Measurements from ENCODE around the gene NPIPA5.
"Not testable (repeated sequence)": the region's sequence is repeated elsewhere in the genome, so short reads cannot be mapped to it uniquely, and the experiment has no call there.

The NPIPA5 gene

DNA sequence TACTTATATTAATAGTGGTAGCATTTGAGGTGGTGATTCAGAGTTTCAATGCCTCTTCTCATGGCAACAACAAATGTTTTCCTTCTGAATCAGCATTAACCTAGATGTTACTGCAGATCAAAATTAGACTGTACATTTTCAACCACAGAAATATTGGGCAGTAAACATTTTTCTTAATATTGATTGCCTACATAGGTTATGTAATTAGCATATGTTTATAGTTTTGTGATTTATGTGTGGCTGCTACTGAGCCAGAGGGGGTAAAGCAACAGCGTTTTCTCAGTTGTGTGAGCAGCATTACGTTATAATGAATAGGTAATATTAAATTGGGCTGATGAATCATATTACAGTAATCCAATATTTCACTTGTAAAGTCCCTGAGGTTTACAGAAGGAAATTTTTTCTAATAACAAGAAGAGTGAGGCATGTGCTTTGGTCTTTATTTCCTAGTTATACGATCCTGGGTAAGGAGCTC, 37.5 kb upstream of the NPIPA5 start:
- Histone ChIP-seq H3K4me3 (no peak overlapping the region), H3K27ac (no peak overlapping the region)
- TF ChIP-seq, protein P1, sequence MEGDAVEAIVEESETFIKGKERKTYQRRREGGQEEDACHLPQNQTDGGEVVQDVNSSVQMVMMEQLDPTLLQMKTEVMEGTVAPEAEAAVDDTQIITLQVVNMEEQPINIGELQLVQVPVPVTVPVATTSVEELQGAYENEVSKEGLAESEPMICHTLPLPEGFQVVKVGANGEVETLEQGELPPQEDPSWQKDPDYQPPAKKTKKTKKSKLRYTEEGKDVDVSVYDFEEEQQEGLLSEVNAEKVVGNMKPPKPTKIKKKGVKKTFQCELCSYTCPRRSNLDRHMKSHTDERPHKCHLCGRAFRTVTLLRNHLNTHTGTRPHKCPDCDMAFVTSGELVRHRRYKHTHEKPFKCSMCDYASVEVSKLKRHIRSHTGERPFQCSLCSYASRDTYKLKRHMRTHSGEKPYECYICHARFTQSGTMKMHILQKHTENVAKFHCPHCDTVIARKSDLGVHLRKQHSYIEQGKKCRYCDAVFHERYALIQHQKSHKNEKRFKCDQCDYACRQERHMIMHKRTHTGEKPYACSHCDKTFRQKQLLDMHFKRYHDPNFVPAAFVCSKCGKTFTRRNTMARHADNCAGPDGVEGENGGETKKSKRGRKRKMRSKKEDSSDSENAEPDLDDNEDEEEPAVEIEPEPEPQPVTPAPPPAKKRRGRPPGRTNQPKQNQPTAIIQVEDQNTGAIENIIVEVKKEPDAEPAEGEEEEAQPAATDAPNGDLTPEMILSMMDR (IDR thresholded peaks at IDR 0.05) = no peak
- no peak for DNase-seq (ENCODE audit: low spot score)

DNA sequence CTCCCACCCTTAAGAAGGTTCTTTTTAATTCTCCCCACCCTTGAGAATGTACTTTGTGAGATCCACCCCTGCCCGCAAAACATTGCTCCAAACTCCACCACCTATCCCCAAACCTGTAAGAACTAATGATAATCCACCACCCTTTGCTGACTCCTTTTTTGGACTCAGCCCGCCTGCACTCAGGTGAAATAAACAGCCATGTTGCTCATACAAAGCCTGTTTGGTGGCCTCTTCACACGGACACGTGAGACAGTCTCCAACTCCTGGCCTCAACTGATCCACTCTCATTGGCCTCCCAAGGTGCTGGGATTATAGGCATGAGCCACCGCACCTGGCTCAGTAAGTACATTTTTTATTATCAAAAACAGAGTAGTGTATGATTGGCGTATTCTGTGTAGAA, 31.4 kb upstream of the NPIPA5 start:
- not testable (repeated sequence) for H3K4me3 ChIP-seq; DNase-seq (ENCODE audit: low spot score); H3K27ac ChIP-seq

DNA sequence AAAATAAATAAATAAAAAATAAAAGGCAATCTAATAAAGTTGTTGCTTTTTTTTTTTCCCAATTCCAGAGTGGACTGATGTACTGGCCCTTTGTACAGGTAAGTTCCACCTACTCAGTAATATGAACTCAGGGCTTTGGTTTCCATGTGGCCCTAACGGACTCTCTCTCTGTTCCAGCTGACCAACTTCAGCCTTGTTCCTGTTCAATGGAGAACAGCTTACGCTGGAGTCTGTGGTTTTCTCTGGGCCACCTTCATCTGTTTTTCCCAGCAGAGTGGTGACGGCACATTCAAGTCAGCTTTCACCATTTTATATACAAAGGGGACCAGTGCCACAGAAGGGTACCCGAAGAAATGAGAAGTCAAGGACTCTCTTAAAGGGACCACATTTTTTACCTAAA, 29.7 kb upstream of the NPIPA5 start:
- H3K4me3 ChIP-seq; DNase-seq (ENCODE audit: low spot score); H3K27ac ChIP-seq: not testable (repeated sequence)

DNA sequence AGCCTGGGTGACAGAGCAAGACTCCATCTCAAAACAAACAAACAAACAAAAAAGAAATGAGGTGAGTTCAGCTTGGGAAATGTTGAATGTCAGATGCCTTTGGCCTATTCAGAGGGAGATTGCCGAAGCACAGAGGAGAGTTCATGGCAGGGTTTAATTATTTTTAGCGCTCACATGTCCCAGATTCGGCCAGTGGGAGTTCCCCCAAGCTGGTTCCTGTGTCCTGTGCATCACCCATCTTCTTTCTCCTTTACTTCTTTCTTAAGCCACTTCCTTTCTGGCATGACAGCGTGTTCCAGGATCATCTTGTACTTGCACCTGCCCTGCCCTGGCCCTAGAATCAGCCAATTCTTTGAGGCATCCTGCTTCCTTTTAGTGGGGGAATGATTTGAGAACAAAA, 26.7 kb upstream of the NPIPA5 start:
- peak overlapping the region in 1 of 2 donors; percentile 13 for H3K27ac ChIP-seq
- H3K4me3 ChIP-seq = no peak overlapping the region
- TF ChIP-seq, protein P1 (IDR thresholded peaks at IDR 0.05) = no peak
- DNase-seq (ENCODE audit: low spot score) = no peak

DNA sequence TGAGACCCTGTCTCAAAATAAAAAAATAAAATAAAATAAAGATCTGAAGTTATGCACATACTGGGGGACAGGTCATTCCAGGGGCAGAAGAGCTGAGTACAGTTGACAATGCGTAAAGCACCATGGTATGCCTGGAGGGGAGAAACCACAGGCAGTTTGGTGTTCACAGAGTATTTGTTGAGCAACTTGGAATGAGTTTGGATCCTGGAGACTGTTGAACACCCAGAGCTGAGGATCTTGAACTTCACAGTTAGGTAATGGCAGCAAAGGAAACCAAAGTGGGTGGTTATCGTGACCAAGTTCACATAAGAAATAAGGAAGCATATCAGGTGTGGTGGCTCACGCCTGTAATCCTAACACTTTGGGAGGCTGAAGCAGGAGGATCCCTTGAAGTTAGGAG, 26.0 kb upstream of the NPIPA5 start:
- peak overlapping the region in 1 of 2 donors; percentile 13 for H3K27ac ChIP-seq
- not testable (repeated sequence) for H3K4me3 ChIP-seq; DNase-seq (ENCODE audit: low spot score)

DNA sequence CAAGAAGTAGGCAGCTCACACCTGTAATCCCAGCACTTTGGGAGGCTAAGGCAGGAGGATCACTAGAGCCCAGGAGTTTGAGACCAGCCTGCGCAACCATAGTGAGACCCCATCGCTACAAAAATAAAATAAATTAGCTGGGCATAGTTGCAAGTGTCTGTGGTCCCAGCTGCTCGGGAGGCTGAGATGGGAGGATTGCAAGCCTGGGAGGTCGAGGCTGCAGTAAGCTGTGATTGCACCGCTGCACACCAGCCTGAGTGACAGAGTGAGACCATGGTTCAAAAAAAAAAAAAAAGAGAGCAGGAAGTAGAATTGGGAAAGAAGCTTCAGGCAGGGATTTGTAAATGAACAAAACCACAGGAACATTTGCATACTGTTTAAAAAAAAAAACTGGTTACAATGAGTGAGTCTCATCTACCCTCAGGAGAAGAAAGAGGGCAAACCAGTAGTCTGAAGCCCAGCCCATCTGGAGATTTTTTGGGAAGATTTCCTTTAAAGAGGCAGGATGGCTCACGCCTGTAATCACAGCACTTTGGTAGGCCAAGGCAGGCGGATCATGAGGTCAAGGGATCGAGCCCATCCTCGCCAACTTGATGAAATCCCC, 25.4 kb upstream of the NPIPA5 start:
- DNase-seq (ENCODE audit: low spot score) = no peak
- Histone ChIP-seq H3K27ac (no peak overlapping the region), H3K4me3 (no peak overlapping the region)
- TF ChIP-seq, protein P1 (IDR thresholded peaks at IDR 0.05) = no peak

DNA sequence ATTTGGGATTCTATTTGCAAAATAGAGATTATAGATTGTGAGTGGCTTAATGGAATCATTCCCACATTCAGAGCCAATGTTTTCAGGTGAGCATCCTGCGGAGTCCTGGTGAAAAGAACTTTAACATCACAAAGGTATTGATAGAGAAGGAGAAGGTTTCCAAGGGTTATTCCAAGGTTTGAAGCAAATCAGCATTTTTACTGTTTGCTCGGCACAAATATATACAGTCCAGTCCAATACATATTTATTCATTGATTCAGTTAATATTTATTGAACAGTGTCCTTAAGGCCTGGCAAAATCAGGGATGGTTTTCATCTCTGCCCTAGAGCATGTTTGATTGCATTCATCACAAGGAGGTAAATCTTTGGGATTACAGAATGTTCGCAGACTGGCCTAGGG, 23.9 kb upstream of the NPIPA5 start:
- no peak for DNase-seq (ENCODE audit: low spot score)
- TF ChIP-seq, protein P1 (IDR thresholded peaks at IDR 0.05) = no peak
- H3K27ac ChIP-seq = no peak overlapping the region
- no peak overlapping the region for H3K4me3 ChIP-seq

DNA sequence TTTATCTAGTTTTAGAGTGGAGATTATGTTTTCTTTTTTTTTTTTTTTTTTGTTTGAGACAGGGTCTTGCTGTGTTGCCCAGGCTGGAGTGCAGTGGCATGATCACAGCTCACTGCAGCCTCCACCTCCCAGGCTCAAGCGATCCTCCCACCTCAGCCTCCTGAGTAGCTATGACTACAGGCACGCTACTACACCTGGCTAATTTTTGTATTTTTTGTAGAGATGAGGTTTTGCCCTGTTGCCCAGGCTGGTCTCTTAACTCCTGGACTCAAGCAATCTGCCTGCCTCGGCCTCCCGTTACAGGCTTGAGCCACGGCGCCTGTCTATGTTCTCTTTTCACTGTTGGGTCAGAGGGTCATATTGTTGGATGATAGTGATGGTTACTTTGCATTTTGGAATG, 22.2 kb upstream of the NPIPA5 start:
- DNase-seq (ENCODE audit: low spot score); H3K4me3 ChIP-seq; H3K27ac ChIP-seq: not testable (repeated sequence)

DNA sequence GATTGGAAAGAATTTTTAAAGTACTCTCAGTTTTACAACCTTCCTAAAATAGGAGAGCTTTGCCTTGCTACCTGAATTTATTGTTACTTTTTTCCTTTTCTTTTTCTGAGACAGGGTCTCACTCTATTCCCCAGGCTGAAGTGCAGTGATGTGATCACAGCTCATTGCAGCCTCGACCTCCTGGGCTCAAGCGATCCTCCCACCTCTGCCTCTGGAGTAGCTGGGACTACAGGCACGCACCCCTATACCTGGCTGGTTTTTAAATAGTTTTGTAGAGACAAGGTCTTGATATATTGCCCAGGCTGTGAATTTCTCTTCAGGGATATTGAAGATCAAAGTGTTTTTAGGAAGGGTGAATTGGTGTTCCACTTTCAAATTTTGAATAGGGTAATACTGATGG, 21.2 kb upstream of the NPIPA5 start:
- TF ChIP-seq, protein P1 (IDR thresholded peaks at IDR 0.05) = no peak
- Histone ChIP-seq H3K4me3 (no peak overlapping the region), H3K27ac (no peak overlapping the region)
- DNase-seq (ENCODE audit: low spot score) = no peak

Measured in coronary artery (tissue), 2 donors.